22Rv1 (cell line): Measurements from ENCODE around the gene MARCHF10.
A peak's percentile ranks its signal among the peaks of the same experiment; 100 is the strongest.

Source experiments
- H3K27ac ChIP-seq: fragments of 450-650 bp; 2 replicates; pipeline ENCODE4 v1.5.1; 2017
- ZFX ChIP-seq: fragments of 450-650 bp; IDR thresholded peaks from 2 replicates; pipeline ENCODE4 v1.6.1; 2017; ENCODE audit warnings: antibody characterized with exemption, borderline replicate concordance
- TF ChIP-seq, protein P1 (sequence below): fragments of 450-650 bp; IDR thresholded peaks from 2 replicates; pipeline ENCODE4 v1.5.1; 2017; ENCODE audit warnings: mild to moderate bottlenecking

The MARCHF10 gene

GRCh38 chr17:62732125-62732524 is 76.0 kb downstream of the MARCHF10 start:
- no peak for TF ChIP-seq ZFX
- TF ChIP-seq, protein P1, sequence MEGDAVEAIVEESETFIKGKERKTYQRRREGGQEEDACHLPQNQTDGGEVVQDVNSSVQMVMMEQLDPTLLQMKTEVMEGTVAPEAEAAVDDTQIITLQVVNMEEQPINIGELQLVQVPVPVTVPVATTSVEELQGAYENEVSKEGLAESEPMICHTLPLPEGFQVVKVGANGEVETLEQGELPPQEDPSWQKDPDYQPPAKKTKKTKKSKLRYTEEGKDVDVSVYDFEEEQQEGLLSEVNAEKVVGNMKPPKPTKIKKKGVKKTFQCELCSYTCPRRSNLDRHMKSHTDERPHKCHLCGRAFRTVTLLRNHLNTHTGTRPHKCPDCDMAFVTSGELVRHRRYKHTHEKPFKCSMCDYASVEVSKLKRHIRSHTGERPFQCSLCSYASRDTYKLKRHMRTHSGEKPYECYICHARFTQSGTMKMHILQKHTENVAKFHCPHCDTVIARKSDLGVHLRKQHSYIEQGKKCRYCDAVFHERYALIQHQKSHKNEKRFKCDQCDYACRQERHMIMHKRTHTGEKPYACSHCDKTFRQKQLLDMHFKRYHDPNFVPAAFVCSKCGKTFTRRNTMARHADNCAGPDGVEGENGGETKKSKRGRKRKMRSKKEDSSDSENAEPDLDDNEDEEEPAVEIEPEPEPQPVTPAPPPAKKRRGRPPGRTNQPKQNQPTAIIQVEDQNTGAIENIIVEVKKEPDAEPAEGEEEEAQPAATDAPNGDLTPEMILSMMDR: no peak
- H3K27ac ChIP-seq: no peak overlapping the region

- TF ChIP-seq ZFX: no peak
- TF ChIP-seq, protein P1: 0 out of 2 replicates have a peak, but pooled peaks have one; percentile 22
These were observed 80.0 kb downstream of the MARCHF10 start for GRCh38 chr17:62727916-62728672.

DNA sequence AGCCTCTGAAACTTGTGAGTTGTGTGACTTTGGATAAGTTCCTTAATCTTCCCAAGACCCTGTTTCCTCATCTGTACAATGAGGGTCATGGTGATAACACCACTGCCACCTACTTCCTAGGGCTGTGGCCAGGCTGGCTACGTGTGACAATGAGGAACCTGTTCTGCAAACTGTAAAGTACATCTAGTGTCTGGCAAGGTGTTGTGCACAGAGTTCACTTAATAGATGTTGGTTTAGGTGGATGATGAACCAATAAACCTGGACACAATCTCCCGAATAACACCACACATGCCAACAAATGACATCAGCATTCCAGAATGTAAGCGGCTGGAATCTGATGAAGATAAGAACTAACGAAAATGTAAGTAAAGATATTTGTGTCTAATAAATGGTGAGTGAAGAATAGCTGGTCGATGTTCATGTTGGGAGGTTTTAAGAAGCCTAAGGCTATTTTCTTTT is 82.3 kb downstream of the MARCHF10 start:
- no peak overlapping the region for H3K27ac ChIP-seq
- TF ChIP-seq, protein P1: no peak
- TF ChIP-seq ZFX: no peak

More at GRCh38 chr17:62727916-62728672, 80.0 kb downstream of the MARCHF10 start:
- no peak overlapping the region for H3K27ac ChIP-seq

GRCh38 chr17:62724398-62725146 is 83.5 kb downstream of the MARCHF10 start:
- TF ChIP-seq, protein P1: no peak
- TF ChIP-seq ZFX: no peak
- no peak overlapping the region for H3K27ac ChIP-seq

GRCh38 chr17:62723842-62724241 is 84.3 kb downstream of the MARCHF10 start:
- TF ChIP-seq, protein P1: no peak
- TF ChIP-seq ZFX: no peak
- no peak overlapping the region for H3K27ac ChIP-seq

GRCh38 chr17:62722625-62723024 is 85.5 kb downstream of the MARCHF10 start:
- no peak overlapping the region for H3K27ac ChIP-seq
- TF ChIP-seq, protein P1: no peak
- no peak for TF ChIP-seq ZFX
